ENCODE measurements around the gene REM2. TPM values are rescaled to one million over a fixed set of nuclear protein-coding genes. Genes with fewer than 3 reads are reported as not detected.
A peak's percentile ranks its signal among the peaks of the same experiment; 100 is the strongest.
"Not testable (repeated sequence)": the region's sequence is repeated elsewhere in the genome, so short reads cannot be mapped to it uniquely, and the experiment has no call there.

The REM2 gene
- total RNA-seq, 1 donor from 2014 or later = 0.28 TPM

- DNase-seq = no peak
- intact Hi-C loops (cut with micrococcal nuclease) = no loop called here
- Mint-ChIP-seq H3K4me3 (no peak overlapping the region), H3K27me3 (peaks cover 5% of the 10 kb centered on the region), H3K4me1 (no peaks in the 10 kb centered on the region), H3K9me3 (no peaks in the 10 kb centered on the region), H3K36me3 (ENCODE audit: low read depth) (no peaks in the 10 kb centered on the region), H3K27ac (no peak overlapping the region)
These were observed 38.6 kb upstream of the REM2 start for GRCh38 chr14:22844221-22845102.

DNA sequence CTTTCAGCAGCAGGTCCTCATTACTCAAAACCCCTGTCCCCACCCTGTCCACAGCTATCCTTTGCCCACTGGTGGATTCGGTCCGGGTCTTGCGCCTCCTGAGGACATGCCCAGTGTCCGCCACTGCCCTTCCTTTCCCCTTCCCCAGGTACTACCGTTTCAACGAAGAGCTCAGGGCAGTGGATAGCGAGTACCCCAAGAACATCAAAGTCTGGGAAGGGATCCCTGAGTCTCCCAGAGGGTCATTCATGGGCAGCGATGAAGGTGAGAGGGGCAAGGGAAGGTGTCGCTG lies 38.0 kb upstream of the REM2 start:
- Mint-ChIP-seq H3K4me1 (no peaks in the 10 kb centered on the region), H3K36me3 (ENCODE audit: low read depth) (no peaks in the 10 kb centered on the region), H3K9me3 (no peaks in the 10 kb centered on the region), H3K27me3 (peaks cover 5% of the 10 kb centered on the region), H3K4me3 (no peak overlapping the region), H3K27ac (no peak overlapping the region)
- intact Hi-C loops (cut with micrococcal nuclease) = no loop called here
- DNase-seq = no peak

DNA sequence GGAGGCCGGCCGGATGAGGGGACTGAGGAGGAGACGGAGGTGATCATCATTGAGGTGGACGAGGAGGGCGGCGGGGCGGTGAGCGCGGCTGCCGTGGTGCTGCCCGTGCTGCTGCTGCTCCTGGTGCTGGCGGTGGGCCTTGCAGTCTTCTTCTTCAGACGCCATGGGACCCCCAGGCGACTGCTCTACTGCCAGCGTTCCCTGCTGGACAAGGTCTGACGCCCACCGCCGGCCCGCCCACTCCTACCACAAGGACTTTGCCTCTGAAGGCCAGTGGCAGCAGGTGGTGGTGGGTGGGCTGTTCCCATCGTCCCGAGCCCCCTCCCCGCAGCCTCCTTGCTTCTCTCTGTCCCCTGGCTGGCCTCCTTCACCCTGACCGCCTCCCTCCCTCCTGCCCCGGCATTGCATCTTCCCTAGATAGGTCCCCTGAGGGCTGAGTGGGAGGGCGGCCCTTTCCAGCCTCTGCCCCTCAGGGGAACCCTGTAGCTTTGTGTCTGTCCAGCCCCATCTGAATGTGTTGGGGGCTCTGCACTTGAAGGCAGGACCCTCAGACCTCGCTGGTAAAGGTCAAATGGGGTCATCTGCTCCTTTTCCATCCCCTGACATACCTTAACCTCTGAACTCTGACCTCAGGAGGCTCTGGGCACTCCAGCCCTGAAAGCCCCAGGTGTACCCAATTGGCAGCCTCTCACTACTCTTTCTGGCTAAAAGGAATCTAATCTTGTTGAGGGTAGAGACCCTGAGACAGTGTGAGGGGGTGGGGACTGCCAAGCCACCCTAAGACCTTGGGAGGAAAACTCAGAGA lies 37.0 kb upstream of the REM2 start:
- peaks cover under 1% of the 10 kb centered on the region for H3K4me1 Mint-ChIP-seq
- H3K27me3 Mint-ChIP-seq = peaks cover 5% of the 10 kb centered on the region
- H3K36me3 Mint-ChIP-seq (ENCODE audit: low read depth) = no peaks in the 10 kb centered on the region
- intact Hi-C loops (cut with micrococcal nuclease) = no loop called here
- no peak overlapping the region for H3K27ac Mint-ChIP-seq
- DNase-seq = no peak
- no peaks in the 10 kb centered on the region for H3K9me3 Mint-ChIP-seq
- no peak overlapping the region for H3K4me3 Mint-ChIP-seq

DNA sequence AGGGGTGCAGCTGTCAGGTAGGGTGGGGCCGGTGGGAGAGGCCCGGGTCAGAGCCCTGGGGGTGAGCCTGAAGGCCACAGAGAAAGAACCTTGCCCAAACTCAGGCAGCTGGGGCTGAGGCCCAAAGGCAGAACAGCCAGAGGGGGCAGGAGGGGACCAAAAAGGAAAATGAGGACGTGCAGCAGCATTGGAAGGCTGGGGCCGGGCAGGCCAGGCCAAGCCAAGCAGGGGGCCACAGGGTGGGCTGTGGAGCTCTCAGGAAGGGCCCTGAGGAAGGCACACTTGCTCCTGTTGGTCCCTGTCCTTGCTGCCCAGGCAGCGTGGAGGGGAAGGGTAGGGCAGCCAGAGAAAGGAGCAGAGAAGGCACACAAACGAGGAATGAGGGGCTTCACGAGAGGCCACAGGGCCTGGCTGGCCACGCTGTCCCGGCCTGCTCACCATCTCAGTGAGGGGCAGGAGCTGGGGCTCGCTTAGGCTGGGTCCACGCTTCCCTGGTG lies 36.2 kb upstream of the REM2 start:
- Mint-ChIP-seq H3K4me1 (peaks cover 9% of the 10 kb centered on the region), H3K27ac (no peak overlapping the region), H3K4me3 (no peak overlapping the region), H3K36me3 (ENCODE audit: low read depth) (no peaks in the 10 kb centered on the region), H3K9me3 (no peaks in the 10 kb centered on the region), H3K27me3 (peaks cover 5% of the 10 kb centered on the region)
- DNase-seq = no peak
- intact Hi-C loops (cut with micrococcal nuclease) = no loop called here

GRCh38 chr14:22847661-22848341 lies 35.2 kb upstream of the REM2 start:
- intact Hi-C loops (cut with micrococcal nuclease) = no loop called here
- no peaks in the 10 kb centered on the region for H3K9me3 Mint-ChIP-seq
- no peaks in the 10 kb centered on the region for H3K36me3 Mint-ChIP-seq (ENCODE audit: low read depth)
- no peak for DNase-seq
- H3K27ac Mint-ChIP-seq = no peak overlapping the region
- peaks cover 5% of the 10 kb centered on the region for H3K27me3 Mint-ChIP-seq
- peaks cover 10% of the 10 kb centered on the region for H3K4me1 Mint-ChIP-seq
- no peak overlapping the region for H3K4me3 Mint-ChIP-seq

GRCh38 chr14:22848351-22849164 lies 34.5 kb upstream of the REM2 start:
- Mint-ChIP-seq H3K9me3 (no peaks in the 10 kb centered on the region), H3K4me3 (no peak overlapping the region), H3K27me3 (peaks cover 5% of the 10 kb centered on the region), H3K4me1 (peaks cover 17% of the 10 kb centered on the region), H3K36me3 (ENCODE audit: low read depth) (no peaks in the 10 kb centered on the region), H3K27ac (peak overlapping the region; percentile 34)
- intact Hi-C loops (cut with micrococcal nuclease) = no loop called here
- DNase-seq = no peak

- Mint-ChIP-seq H3K9me3 (no peaks in the 10 kb centered on the region), H3K27ac (no peak overlapping the region), H3K36me3 (ENCODE audit: low read depth) (no peaks in the 10 kb centered on the region), H3K4me1 (peaks cover 19% of the 10 kb centered on the region), H3K4me3 (no peak overlapping the region), H3K27me3 (peaks cover 5% of the 10 kb centered on the region)
- intact Hi-C loops (cut with micrococcal nuclease) = no loop called here
- DNase-seq = no peak
These were observed 33.7 kb upstream of the REM2 start for GRCh38 chr14:22849212-22849819.

- H3K27me3 Mint-ChIP-seq = peaks cover 8% of the 10 kb centered on the region
- H3K4me3 Mint-ChIP-seq = no peak overlapping the region
- H3K9me3 Mint-ChIP-seq = no peaks in the 10 kb centered on the region
- no peaks in the 10 kb centered on the region for H3K36me3 Mint-ChIP-seq (ENCODE audit: low read depth)
- H3K27ac Mint-ChIP-seq = peak overlapping the region; percentile 48
- H3K4me1 Mint-ChIP-seq = peaks cover 28% of the 10 kb centered on the region
- intact Hi-C loops (cut with micrococcal nuclease) = loop anchor here (5.0 to 10.0 kb wide), 2 partner anchors 264 to 936 kb away; partner anchors contain the start of gene DAD1
- DNase-seq = peak; percentile 75
These were observed 31.9 kb upstream of the REM2 start for GRCh38 chr14:22850944-22851764.

DNA sequence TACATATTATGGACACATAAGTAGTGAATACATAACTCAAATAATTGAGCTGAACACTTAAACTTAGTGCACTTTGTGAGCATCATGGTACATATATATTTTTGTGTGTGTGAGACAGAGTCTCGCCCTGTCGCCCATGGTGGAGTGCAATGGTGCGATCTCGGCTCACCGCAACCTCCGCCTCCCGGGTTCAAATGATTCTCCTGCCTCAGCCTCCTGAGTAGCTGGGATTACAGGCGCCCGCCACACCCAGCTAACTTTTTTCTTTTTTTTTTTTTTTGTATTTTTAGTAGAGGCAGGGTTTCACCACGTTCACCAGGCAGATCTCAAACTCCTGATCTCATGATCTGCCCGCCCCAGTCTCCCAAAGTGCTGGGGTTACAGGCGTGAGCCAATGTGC lies 30.8 kb upstream of the REM2 start:
- H3K36me3 Mint-ChIP-seq (ENCODE audit: low read depth); H3K9me3 Mint-ChIP-seq; H3K4me3 Mint-ChIP-seq; H3K27me3 Mint-ChIP-seq; H3K27ac Mint-ChIP-seq; DNase-seq: not testable (repeated sequence)
- peaks cover 30% of the 10 kb centered on the region for H3K4me1 Mint-ChIP-seq
- intact Hi-C loops (cut with micrococcal nuclease) = loop anchor here (2.0 to 10.0 kb wide), 4 partner anchors 19 to 937 kb away; partner anchors contain the start of genes DAD1 and LRP10

DNA sequence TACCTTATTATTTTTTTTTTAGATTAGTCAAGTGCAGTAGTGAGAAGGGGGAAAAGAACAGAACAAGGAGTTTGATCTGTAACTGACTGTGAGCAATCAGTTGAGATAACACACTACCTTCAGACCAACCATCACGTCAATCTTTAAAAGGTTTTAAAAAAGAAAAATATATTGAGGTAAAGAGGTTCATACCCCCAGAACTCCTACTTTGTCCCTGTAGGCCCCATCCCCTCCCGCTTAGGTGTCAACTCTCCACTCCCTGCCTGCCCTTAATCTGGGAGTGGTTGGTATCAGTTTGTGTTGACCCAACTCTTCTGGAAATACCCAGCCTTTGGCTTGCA lies 30.5 kb upstream of the REM2 start:
- H3K27ac Mint-ChIP-seq = peak overlapping the region; percentile 78
- H3K4me1 Mint-ChIP-seq = peaks cover 30% of the 10 kb centered on the region
- intact Hi-C loops (cut with micrococcal nuclease) = loop anchor here (2.0 to 10.0 kb wide), 4 partner anchors 18 to 938 kb away; partner anchors contain the start of genes DAD1 and LRP10
- H3K9me3 Mint-ChIP-seq = no peaks in the 10 kb centered on the region
- DNase-seq = no peak
- peaks cover 10% of the 10 kb centered on the region for H3K27me3 Mint-ChIP-seq
- peak overlapping the region; percentile 87 for H3K4me3 Mint-ChIP-seq
- no peaks in the 10 kb centered on the region for H3K36me3 Mint-ChIP-seq (ENCODE audit: low read depth)

GRCh38 chr14:22852940-22853767 lies 29.9 kb upstream of the REM2 start:
- Mint-ChIP-seq H3K27ac (peak overlapping the region; percentile 78), H3K36me3 (ENCODE audit: low read depth) (no peaks in the 10 kb centered on the region), H3K9me3 (no peaks in the 10 kb centered on the region), H3K4me3 (peak overlapping the region; percentile 87), H3K27me3 (peaks cover 10% of the 10 kb centered on the region), H3K4me1 (peaks cover 33% of the 10 kb centered on the region)
- peak; percentile 97 for DNase-seq
- intact Hi-C loops (cut with micrococcal nuclease) = loop anchor here (1.0 to 10.0 kb wide), 7 partner anchors 18 to 938 kb away; partner anchors contain the start of genes DAD1 and LRP10

Measured in activated CD4-positive, alpha-beta T cell treated with anti-CD3 and anti-CD28 coated beads, Interleukin-2, amount 10 ng/mL, durations not matched to agents 24 days and 14 days (primary cell).